GM12801 (cell line): ENCODE data around the gene CFAP298.

ENCODE experiments used
- CTCF ChIP-seq: IDR thresholded peaks from one replicate; pipeline ENCODE4 v1.5.1; 2011; ENCODE audit warnings: control low read depth; ENCODE audit not compliant: insufficient read length; ENCODE audit errors: extremely low read depth

CFAP298 gene

GRCh38 chr21:32559006-32559610 lies 53.1 kb downstream of the CFAP298 start:
- no peak for TF ChIP-seq CTCF

- no peak for TF ChIP-seq CTCF
These were observed 54.1 kb downstream of the CFAP298 start for GRCh38 chr21:32558106-32558505.

GRCh38 chr21:32554832-32555638 lies 57.1 kb downstream of the CFAP298 start:
- no peak for TF ChIP-seq CTCF

GRCh38 chr21:32549886-32550285 lies 62.3 kb downstream of the CFAP298 start:
- no peak for TF ChIP-seq CTCF

- no peak for TF ChIP-seq CTCF
These were observed 62.7 kb downstream of the CFAP298 start for GRCh38 chr21:32549440-32549839.
